ENCODE data around the gene RERG. TPM values are rescaled to one million over a fixed set of nuclear protein-coding genes. Genes with fewer than 3 reads are reported as not detected.

The RERG gene
- total and polyA plus RNA-seq, 2 of the 4 experiments (the other 2 are of a cell fraction), result not detected

- H4K8ac ChIP-seq (ENCODE audit: low read depth in 2 of 2, low read length in 2 of 2), result no peak overlapping the region
- H2BK5ac ChIP-seq (ENCODE audit: low read depth, low read length, poor library complexity, severe bottlenecking), result no peak overlapping the region
- H3K4me2 ChIP-seq (ENCODE audit: low read depth, low read length), result no peak overlapping the region
- TF ChIP-seq CTCF (conservative IDR thresholded peaks at IDR 0.05; ENCODE audit: low read depth, low read length), result no peak
- TF ChIP-seq FOS (IDR thresholded peaks at IDR 0.05; ENCODE audit: low read depth, low read length), result no peak
- TF ChIP-seq USF2 (IDR thresholded peaks at IDR 0.05; ENCODE audit: low read depth, low read length), result no peak
- no peak for TF ChIP-seq MAFK (IDR thresholded peaks at IDR 0.05; ENCODE audit: low read depth, low read length)
- no peak for TF ChIP-seq ELK1 (IDR thresholded peaks at IDR 0.05; ENCODE audit: borderline replicate concordance, low read depth, low read length)
- no peak for TF ChIP-seq RCOR1 (IDR thresholded peaks at IDR 0.05; ENCODE audit: insufficient replicate concordance, low read length)
- TF ChIP-seq CEBPB (IDR thresholded peaks at IDR 0.05; ENCODE audit: low read depth, low read length), result no peak
- TF ChIP-seq MXI1 (IDR thresholded peaks at IDR 0.05; ENCODE audit: borderline replicate concordance, low read depth, low read length), result no peak
- TF ChIP-seq MAZ (IDR thresholded peaks at IDR 0.05; ENCODE audit: borderline replicate concordance, low read depth, low read length), result no peak
- no peak for TF ChIP-seq POLR2A (IDR thresholded peaks at IDR 0.05; ENCODE audit: low read depth, low read length)
- no peak for TF ChIP-seq NFE2L2 (IDR thresholded peaks at IDR 0.05; ENCODE audit: low read depth, low read length)
- no peak for TF ChIP-seq SMC3 (IDR thresholded peaks at IDR 0.05; ENCODE audit: low read depth, low read length)
- TF ChIP-seq CHD1 (IDR thresholded peaks at IDR 0.05; ENCODE audit: low read depth, low read length), result no peak
- TF ChIP-seq RFX5 (IDR thresholded peaks at IDR 0.05; ENCODE audit: low read depth, low read length), result no peak
- TF ChIP-seq BHLHE40 (IDR thresholded peaks at IDR 0.05; ENCODE audit: low read depth, low read length), result no peak
- TF ChIP-seq RAD21 (IDR thresholded peaks at IDR 0.05; ENCODE audit: low read length), result no peak
- no peak overlapping the region for H2AK5ac ChIP-seq (ENCODE audit: low read depth, low read length)
- ATAC-seq (ENCODE audit: low read depth) (no peak), DNase-seq (no peak)
- no peaks in the 10 kb centered on the region for H3K4me1 ChIP-seq (ENCODE audit: control insufficient read depth, insufficient read depth, low read length)
- H3K23ac ChIP-seq (ENCODE audit: low read depth, low read length), result no peak overlapping the region
- H2AFZ ChIP-seq (replicated peaks; ENCODE audit: low read length, poor library complexity), result no peak overlapping the region
- no peak overlapping the region for H4K91ac ChIP-seq (ENCODE audit: insufficient read depth, low read depth, low read length)
- H3K79me1 ChIP-seq (ENCODE audit: low read depth in 1 of 2, low read length in 2 of 2), result no peaks in the 10 kb centered on the region
- no peaks in the 10 kb centered on the region for H3K27me3 ChIP-seq (ENCODE audit: control insufficient read depth, insufficient read depth, low read length)
- in situ Hi-C loops (cut with MboI; ENCODE audit: low sequenced_read_pairs) (no loop called here), dilution Hi-C loops (cut with HindIII; ENCODE audit: low sequenced_read_pairs, unreplicated experiment) (no loop called here), intact Hi-C loops (cut with micrococcal nuclease) (loop anchor here (10.0 kb wide), 2 partner anchors 423 to 427 kb away; no protein-coding TSS in a partner anchor)
- H2BK15ac ChIP-seq (ENCODE audit: low read depth, low read length), result no peak overlapping the region
- no peaks in the 10 kb centered on the region for H4K20me1 ChIP-seq (ENCODE audit: insufficient read depth, low read length)
- no peaks in the 10 kb centered on the region for H3K9me3 ChIP-seq (ENCODE audit: control insufficient read depth, insufficient read depth, low read length)
- no peak overlapping the region for H3K27ac ChIP-seq (ENCODE audit: insufficient read depth, low read length)
- no peak overlapping the region for H3K14ac ChIP-seq (replicated peaks; ENCODE audit: low read depth, low read length)
- H2AK9ac ChIP-seq (replicated peaks; ENCODE audit: low read depth, low read length, poor library complexity), result no peak overlapping the region
- POLR2A ChIA-PET (ENCODE audit: unreplicated experiment), result no interaction called here
- CTCF ChIA-PET, result no interaction called here
- H3K56ac ChIP-seq (ENCODE audit: extremely low read depth, insufficient read depth, low read length), result no peak overlapping the region
- no TSS peak for BruUV-seq (replicated peaks)
- no peak overlapping the region for H3K9ac ChIP-seq (ENCODE audit: low read depth, low read length)
- no peak overlapping the region for H3K4me3 ChIP-seq (ENCODE audit: insufficient read depth, low read depth, low read length)
- no peak overlapping the region for H4K5ac ChIP-seq (ENCODE audit: low read depth, low read length)
- no peak overlapping the region for H2BK120ac ChIP-seq (ENCODE audit: low read depth, low read length)
- no peaks in the 10 kb centered on the region for H3K36me3 ChIP-seq (ENCODE audit: control insufficient read depth, insufficient read depth, low read length)
- H3K4ac ChIP-seq (ENCODE audit: low read depth, low read length), result no peak overlapping the region
- no CpG with 5 or more reads among the region's 3 CpGs for WGBS, 2 experiments (ENCODE audit: extremely low coverage in 2 of 2, insufficient read length in 1 of 2)
- no peak overlapping the region for H3K18ac ChIP-seq (ENCODE audit: low read depth, low read length)
- H3K9me1 ChIP-seq (ENCODE audit: insufficient read depth, low read length), result no peaks in the 10 kb centered on the region
- H2BK20ac ChIP-seq (ENCODE audit: low read depth, low read length), result no peak overlapping the region
Measured at GRCh38 chr12:15158083-15158482, 63.1 kb downstream of the RERG start.

Data from IMR-90 (cell line).